Measurements from ENCODE around the gene ARPC5L. TPM values are rescaled to one million over a fixed set of nuclear protein-coding genes. Genes with fewer than 3 reads are reported as not detected.
A peak's percentile ranks its signal among the peaks of the same experiment; 100 is the strongest.
"Not testable (repeated sequence)": the region's sequence is repeated elsewhere in the genome, so short reads cannot be mapped to it uniquely, and the experiment has no call there.

The ARPC5L gene
- total RNA-seq, 6 experiments from 2014 or later = 39.0 to 55.9 (median 44.7) TPM

- no peaks in the 10 kb centered on the region; the same call in none of the 2 replicates for H3K27me3 Mint-ChIP-seq (ENCODE audit: insufficient read depth)
- no peak overlapping the region for H3K4me3 Mint-ChIP-seq
- H3K36me3 Mint-ChIP-seq (ENCODE audit: low read depth) = peaks cover 5% of the 10 kb centered on the region; the same call in 1 of the 2 replicates
- TF ChIP-seq CTCF (IDR thresholded peaks at IDR 0.05) = no peak
- peaks cover 24% of the 10 kb centered on the region for H3K4me1 Mint-ChIP-seq (ENCODE audit: low read depth)
- no peak for DNase-seq
- no peak overlapping the region; the same call in 1 of the 2 replicates for H3K27ac Mint-ChIP-seq
- H3K9me3 Mint-ChIP-seq = peaks cover 6% of the 10 kb centered on the region
These were observed 31.3 kb upstream of the ARPC5L start for GRCh38 chr9:124830593-124830992.

GRCh38 chr9:124831642-124832364, 30.1 kb upstream of the ARPC5L start:
- H3K27ac Mint-ChIP-seq = no peak overlapping the region
- H3K4me3 Mint-ChIP-seq = no peak overlapping the region
- TF ChIP-seq CTCF (IDR thresholded peaks at IDR 0.05) = no peak
- no peaks in the 10 kb centered on the region for H3K36me3 Mint-ChIP-seq (ENCODE audit: low read depth)
- H3K9me3 Mint-ChIP-seq = no peaks in the 10 kb centered on the region
- DNase-seq = no peak
- H3K27me3 Mint-ChIP-seq (ENCODE audit: insufficient read depth) = no peaks in the 10 kb centered on the region; the same call in none of the 2 replicates
- peaks cover 25% of the 10 kb centered on the region for H3K4me1 Mint-ChIP-seq (ENCODE audit: low read depth)

GRCh38 chr9:124834591-124834990, 27.3 kb upstream of the ARPC5L start:
- no peak overlapping the region for H3K4me3 Mint-ChIP-seq
- DNase-seq = peak; percentile 45
- H3K27ac Mint-ChIP-seq = peak overlapping the region; percentile 11; the same call in 1 of the 2 replicates
- TF ChIP-seq CTCF (IDR thresholded peaks at IDR 0.05) = no peak
- no peaks in the 10 kb centered on the region for H3K9me3 Mint-ChIP-seq
- H3K27me3 Mint-ChIP-seq (ENCODE audit: insufficient read depth) = peaks cover 11% of the 10 kb centered on the region
- H3K4me1 Mint-ChIP-seq (ENCODE audit: low read depth) = peaks cover 18% of the 10 kb centered on the region
- H3K36me3 Mint-ChIP-seq (ENCODE audit: low read depth) = no peaks in the 10 kb centered on the region

- Mint-ChIP-seq H3K4me3 (no peak overlapping the region), H3K9me3 (no peaks in the 10 kb centered on the region), H3K36me3 (ENCODE audit: low read depth) (no peaks in the 10 kb centered on the region), H3K27me3 (ENCODE audit: insufficient read depth) (peaks cover 11% of the 10 kb centered on the region), H3K4me1 (ENCODE audit: low read depth) (peaks cover 18% of the 10 kb centered on the region), H3K27ac (no peak overlapping the region; the same call in 1 of the 2 replicates)
- peak; percentile 50 for DNase-seq
- TF ChIP-seq CTCF (IDR thresholded peaks at IDR 0.05) = no peak
These were observed 26.8 kb upstream of the ARPC5L start for GRCh38 chr9:124835026-124835557.

GRCh38 chr9:124838132-124838531, 23.8 kb upstream of the ARPC5L start:
- not testable (repeated sequence) for H3K9me3 Mint-ChIP-seq; H3K4me3 Mint-ChIP-seq; DNase-seq; H3K36me3 Mint-ChIP-seq (ENCODE audit: low read depth); H3K27ac Mint-ChIP-seq
- H3K27me3 Mint-ChIP-seq (ENCODE audit: insufficient read depth) = peaks cover 11% of the 10 kb centered on the region
- peaks cover 18% of the 10 kb centered on the region for H3K4me1 Mint-ChIP-seq (ENCODE audit: low read depth)

GRCh38 chr9:124838567-124839275, 23.2 kb upstream of the ARPC5L start:
- not testable (repeated sequence) for H3K9me3 Mint-ChIP-seq; DNase-seq; H3K4me3 Mint-ChIP-seq; H3K36me3 Mint-ChIP-seq (ENCODE audit: low read depth); H3K27ac Mint-ChIP-seq
- H3K4me1 Mint-ChIP-seq (ENCODE audit: low read depth) = peaks cover 18% of the 10 kb centered on the region
- H3K27me3 Mint-ChIP-seq (ENCODE audit: insufficient read depth) = peaks cover 11% of the 10 kb centered on the region
